Measurements from ENCODE around the gene HTT-AS. TPM values are rescaled to one million over a fixed set of nuclear protein-coding genes. Genes with fewer than 3 reads are reported as not detected.
A peak's percentile ranks its signal among the peaks of the same experiment; 100 is the strongest.

HTT-AS gene
- total RNA-seq, 4 donors from 2014 or later, result not detected

DNA sequence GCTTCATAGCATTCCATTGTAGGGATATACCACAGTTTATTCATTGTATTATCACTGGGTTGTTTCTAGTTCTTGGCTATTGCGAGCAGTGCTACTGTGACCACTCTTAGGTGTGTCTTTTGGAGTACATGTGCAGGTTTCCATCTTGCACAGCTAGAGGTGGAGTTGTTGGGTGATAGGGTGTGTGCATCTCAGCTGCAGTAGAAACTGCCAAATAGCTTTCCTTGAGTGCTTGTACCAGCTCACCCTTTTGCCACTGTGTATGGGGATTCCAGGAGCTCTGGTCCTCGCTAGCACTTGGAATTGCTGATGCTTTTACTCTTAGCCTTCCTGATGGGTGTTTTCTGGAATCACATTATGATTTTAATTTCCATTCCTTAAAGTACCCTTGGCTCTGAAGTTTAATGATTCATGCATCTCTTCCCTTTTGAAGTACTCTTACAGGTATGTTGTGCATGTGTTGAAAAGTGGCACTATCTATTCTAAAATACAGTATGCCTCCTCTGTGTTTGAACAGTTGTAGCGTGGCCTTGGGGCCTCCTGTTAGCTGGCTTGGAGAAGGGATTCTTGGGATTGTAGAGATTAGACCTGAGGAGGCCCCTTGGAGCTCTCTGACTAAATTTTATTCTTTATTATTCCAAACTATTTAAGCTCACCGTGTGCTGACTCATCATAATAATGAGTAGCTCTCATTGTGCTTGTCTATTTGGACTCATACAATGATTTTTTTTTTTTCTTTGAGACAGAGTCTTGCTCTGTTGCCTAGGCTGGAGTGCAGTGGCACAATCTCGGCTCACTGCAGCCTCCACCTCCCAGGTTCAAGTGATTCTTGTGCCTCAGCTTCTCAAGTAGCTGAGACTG lies 38.5 kb upstream of the HTT-AS start:
- Histone ChIP-seq H3K4me3 (no peak overlapping the region), H3K27me3 (no peaks in the 10 kb centered on the region), H3K36me3 (peaks cover 2 to 85% (median 13%) of the 10 kb centered on the region in 3 donors), H3K27ac (peak overlapping the region in 1 of 4 donors; percentile 20), H3K4me1 (peaks cover 0 to 16% (median 0%) of the 10 kb centered on the region in 4 donors), H3K9me3 (no peaks in the 10 kb centered on the region)
- no peak for DNase-seq (ENCODE audit: low spot score in 2 of 2)
- TF ChIP-seq, protein P1, sequence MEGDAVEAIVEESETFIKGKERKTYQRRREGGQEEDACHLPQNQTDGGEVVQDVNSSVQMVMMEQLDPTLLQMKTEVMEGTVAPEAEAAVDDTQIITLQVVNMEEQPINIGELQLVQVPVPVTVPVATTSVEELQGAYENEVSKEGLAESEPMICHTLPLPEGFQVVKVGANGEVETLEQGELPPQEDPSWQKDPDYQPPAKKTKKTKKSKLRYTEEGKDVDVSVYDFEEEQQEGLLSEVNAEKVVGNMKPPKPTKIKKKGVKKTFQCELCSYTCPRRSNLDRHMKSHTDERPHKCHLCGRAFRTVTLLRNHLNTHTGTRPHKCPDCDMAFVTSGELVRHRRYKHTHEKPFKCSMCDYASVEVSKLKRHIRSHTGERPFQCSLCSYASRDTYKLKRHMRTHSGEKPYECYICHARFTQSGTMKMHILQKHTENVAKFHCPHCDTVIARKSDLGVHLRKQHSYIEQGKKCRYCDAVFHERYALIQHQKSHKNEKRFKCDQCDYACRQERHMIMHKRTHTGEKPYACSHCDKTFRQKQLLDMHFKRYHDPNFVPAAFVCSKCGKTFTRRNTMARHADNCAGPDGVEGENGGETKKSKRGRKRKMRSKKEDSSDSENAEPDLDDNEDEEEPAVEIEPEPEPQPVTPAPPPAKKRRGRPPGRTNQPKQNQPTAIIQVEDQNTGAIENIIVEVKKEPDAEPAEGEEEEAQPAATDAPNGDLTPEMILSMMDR (IDR thresholded peaks at IDR 0.05), result no peak
- TF ChIP-seq EP300 (IDR thresholded peaks at IDR 0.05) (no peak), POLR2A (IDR thresholded peaks at IDR 0.05) (no peak)
- WGBS, 2 donors, result 73 to 75% methylated on average over 5 of the region's 5 CpGs

DNA sequence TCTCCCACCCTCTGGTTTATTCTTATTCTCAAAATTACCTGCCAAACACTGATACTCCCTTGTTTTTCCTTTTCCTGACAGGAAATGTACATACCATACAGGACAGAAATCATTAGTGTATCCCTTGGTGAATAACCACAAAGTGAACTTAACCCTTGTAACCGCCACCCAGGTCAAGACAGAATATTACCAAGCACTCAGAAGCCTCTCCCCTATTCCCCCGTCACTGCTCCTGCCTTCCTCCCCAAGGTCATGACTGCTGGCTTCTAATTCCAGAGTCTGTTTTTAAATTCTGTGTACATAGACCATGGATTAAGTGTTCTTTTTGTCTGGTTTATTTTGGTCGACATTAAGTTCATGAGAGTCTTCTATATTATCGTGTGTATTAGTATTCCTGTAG lies 37.9 kb upstream of the HTT-AS start:
- H3K4me1 ChIP-seq, result peaks cover 0 to 23% (median 0%) of the 10 kb centered on the region in 4 donors
- WGBS, 2 donors, result 63 to 77% methylated on average over 4 of the region's 4 CpGs

DNA sequence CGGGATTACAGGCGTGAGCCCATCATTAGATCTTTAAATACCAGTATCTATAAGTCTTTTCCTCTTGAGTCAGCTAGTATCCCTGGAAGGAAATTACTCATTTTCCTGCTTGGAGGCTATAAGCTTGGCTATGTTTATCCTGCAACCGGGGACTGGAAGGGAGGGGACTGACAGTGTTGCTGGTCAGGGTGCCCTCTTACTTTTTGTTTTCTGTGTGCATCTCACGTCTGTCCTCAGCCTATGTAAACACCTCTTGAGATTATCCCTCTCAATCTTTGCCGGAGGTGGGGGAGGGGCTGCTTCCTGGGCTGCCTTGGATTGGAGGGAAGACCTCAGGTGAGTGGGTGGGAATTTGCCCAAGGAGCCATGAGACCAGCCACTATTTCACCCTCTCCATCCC lies 37.1 kb upstream of the HTT-AS start:
- Histone ChIP-seq H3K4me3 (no peak overlapping the region), H3K27me3 (no peaks in the 10 kb centered on the region), H3K36me3 (peaks cover 2 to 82% (median 17%) of the 10 kb centered on the region in 3 donors), H3K4me1 (peaks cover 0 to 26% (median 0%) of the 10 kb centered on the region in 4 donors), H3K9me3 (no peaks in the 10 kb centered on the region), H3K27ac (peak overlapping the region in 1 of 4 donors; percentile 6)
- WGBS, 2 donors, result 75 to 85% methylated on average over 5 of the region's 5 CpGs
- TF ChIP-seq POLR2A (IDR thresholded peaks at IDR 0.05), result no peak
- no peak for TF ChIP-seq EP300 (IDR thresholded peaks at IDR 0.05)
- TF ChIP-seq, protein P1 (IDR thresholded peaks at IDR 0.05), result no peak
- DNase-seq (ENCODE audit: low spot score in 2 of 2), result no peak

More for the DNA sequence above, 37.9 kb upstream of the HTT-AS start:
- H3K27me3 ChIP-seq, result no peaks in the 10 kb centered on the region
- DNase-seq (ENCODE audit: low spot score in 2 of 2), result no peak
- no peak overlapping the region for H3K27ac ChIP-seq
- TF ChIP-seq POLR2A (IDR thresholded peaks at IDR 0.05) (no peak), EP300 (IDR thresholded peaks at IDR 0.05) (no peak)
- TF ChIP-seq, protein P1 (IDR thresholded peaks at IDR 0.05), result no peak
- H3K36me3 ChIP-seq, result peaks cover 2 to 85% (median 17%) of the 10 kb centered on the region in 3 donors
- H3K9me3 ChIP-seq, result no peaks in the 10 kb centered on the region
- no peak overlapping the region for H3K4me3 ChIP-seq

GRCh38 chr4:3108211-3108610 lies 33.9 kb upstream of the HTT-AS start:
- peak overlapping the region in 2 of 4 donors; percentile 71 to 72 for H3K27ac ChIP-seq
- H3K36me3 ChIP-seq, result peaks cover 0 to 75% (median 8%) of the 10 kb centered on the region in 3 donors
- H3K27me3 ChIP-seq, result no peaks in the 10 kb centered on the region

More at GRCh38 chr4:3108211-3108610, 33.9 kb upstream of the HTT-AS start:
- DNase-seq (ENCODE audit: low spot score in 2 of 2), result no peak
- peaks cover 0 to 29% (median 0%) of the 10 kb centered on the region in 4 donors for H3K4me1 ChIP-seq
- no peaks in the 10 kb centered on the region for H3K9me3 ChIP-seq
- no peak overlapping the region for H3K4me3 ChIP-seq
- TF ChIP-seq, protein P1 (IDR thresholded peaks at IDR 0.05), result no peak
- TF ChIP-seq EP300 (IDR thresholded peaks at IDR 0.05) (no peak), POLR2A (IDR thresholded peaks at IDR 0.05) (no peak)
- WGBS, 2 donors, result 81 to 85% methylated on average over 3 of the region's 3 CpGs

Data from tibial nerve (tissue), 4 donors.